Activated naive CD8-positive, alpha-beta T cell treated with anti-CD3 and anti-CD28 coated beads, Interleukin-2, amount 50 U/mL, for 24 hours (primary cell): ENCODE results near the gene SH3PXD2B.
A peak's percentile ranks its signal among the peaks of the same experiment; 100 is the strongest.
"Not testable (repeated sequence)": the region's sequence is repeated elsewhere in the genome, so short reads cannot be mapped to it uniquely, and the experiment has no call there.

Experiments used
- ATAC-seq: fragments of 150-1000 bp; cut with Tn5 transposase; one replicate; pipeline ENCODE4 v1.10.0; 2021
- DNase-seq: peaks from one replicate; pipeline ENCODE4 v3.0.0; 2021
- H3K27ac Mint-ChIP-seq: one replicate; pipeline ENCODE4 v1.8.0; 2021; ENCODE audit warnings: mild to moderate bottlenecking, mixed read lengths
- H3K27me3 Mint-ChIP-seq: one replicate; pipeline ENCODE4 v1.8.0; 2021; ENCODE audit warnings: mixed read lengths
- H3K36me3 Mint-ChIP-seq: one replicate; pipeline ENCODE4 v1.8.0; 2021; ENCODE audit warnings: low read depth, mixed read lengths
- H3K4me1 Mint-ChIP-seq: one replicate; pipeline ENCODE4 v1.8.0; 2021; ENCODE audit warnings: mixed read lengths
- H3K4me3 Mint-ChIP-seq: one replicate; pipeline ENCODE4 v1.8.0; 2021; ENCODE audit warnings: mild to moderate bottlenecking, moderate library complexity, mixed read lengths
- H3K9me3 Mint-ChIP-seq: one replicate; pipeline ENCODE4 v1.8.0; 2021; ENCODE audit warnings: mixed read lengths

SH3PXD2B gene

GRCh38 chr5:172491481-172491880, 37.2 kb upstream of the SH3PXD2B start:
- no peaks in the 10 kb centered on the region for H3K9me3 Mint-ChIP-seq
- no peak overlapping the region for H3K4me3 Mint-ChIP-seq
- H3K36me3 Mint-ChIP-seq = no peaks in the 10 kb centered on the region
- ATAC-seq = no peak
- H3K27ac Mint-ChIP-seq = no peak overlapping the region
- H3K4me1 Mint-ChIP-seq = no peaks in the 10 kb centered on the region
- no peak for DNase-seq
- H3K27me3 Mint-ChIP-seq = peaks cover 6% of the 10 kb centered on the region

- peaks cover 2% of the 10 kb centered on the region for H3K27me3 Mint-ChIP-seq
- H3K36me3 Mint-ChIP-seq = no peaks in the 10 kb centered on the region
- H3K4me1 Mint-ChIP-seq = no peaks in the 10 kb centered on the region
These were observed 36.5 kb upstream of the SH3PXD2B start for GRCh38 chr5:172490514-172491461.

GRCh38 chr5:172488221-172488620, 33.9 kb upstream of the SH3PXD2B start:
- DNase-seq (no peak), ATAC-seq (no peak)
- H3K27ac Mint-ChIP-seq = no peak overlapping the region
- H3K36me3 Mint-ChIP-seq = no peaks in the 10 kb centered on the region
- no peaks in the 10 kb centered on the region for H3K4me1 Mint-ChIP-seq
- H3K27me3 Mint-ChIP-seq = no peaks in the 10 kb centered on the region
- no peaks in the 10 kb centered on the region for H3K9me3 Mint-ChIP-seq
- no peak overlapping the region for H3K4me3 Mint-ChIP-seq

More at GRCh38 chr5:172490514-172491461, 36.5 kb upstream of the SH3PXD2B start:
- ATAC-seq (peak; percentile 29), DNase-seq (no peak)
- no peak overlapping the region for H3K27ac Mint-ChIP-seq
- H3K9me3 Mint-ChIP-seq = no peaks in the 10 kb centered on the region
- H3K4me3 Mint-ChIP-seq = no peak overlapping the region

GRCh38 chr5:172487671-172488070, 33.3 kb upstream of the SH3PXD2B start:
- no peaks in the 10 kb centered on the region for H3K9me3 Mint-ChIP-seq
- ATAC-seq (no peak), DNase-seq (no peak)
- no peaks in the 10 kb centered on the region for H3K36me3 Mint-ChIP-seq
- no peaks in the 10 kb centered on the region for H3K27me3 Mint-ChIP-seq
- no peak overlapping the region for H3K27ac Mint-ChIP-seq
- H3K4me3 Mint-ChIP-seq = no peak overlapping the region
- H3K4me1 Mint-ChIP-seq = no peaks in the 10 kb centered on the region

GRCh38 chr5:172486912-172487311, 32.6 kb upstream of the SH3PXD2B start:
- Mint-ChIP-seq H3K27me3 (no peaks in the 10 kb centered on the region), H3K27ac (no peak overlapping the region), H3K4me1 (no peaks in the 10 kb centered on the region), H3K36me3 (no peaks in the 10 kb centered on the region), H3K4me3 (no peak overlapping the region), H3K9me3 (no peaks in the 10 kb centered on the region)
- no peak for DNase-seq
- no peak for ATAC-seq

GRCh38 chr5:172486451-172486850, 32.1 kb upstream of the SH3PXD2B start:
- ATAC-seq = no peak
- H3K9me3 Mint-ChIP-seq = no peaks in the 10 kb centered on the region
- H3K27me3 Mint-ChIP-seq = no peaks in the 10 kb centered on the region
- no peak for DNase-seq
- H3K27ac Mint-ChIP-seq = no peak overlapping the region
- no peaks in the 10 kb centered on the region for H3K36me3 Mint-ChIP-seq
- no peak overlapping the region for H3K4me3 Mint-ChIP-seq
- no peaks in the 10 kb centered on the region for H3K4me1 Mint-ChIP-seq

- Mint-ChIP-seq H3K4me3 (no peak overlapping the region), H3K27me3 (no peaks in the 10 kb centered on the region), H3K27ac (no peak overlapping the region), H3K4me1 (no peaks in the 10 kb centered on the region), H3K9me3 (no peaks in the 10 kb centered on the region), H3K36me3 (no peaks in the 10 kb centered on the region)
- DNase-seq = no peak
- no peak for ATAC-seq
These were observed 31.3 kb upstream of the SH3PXD2B start for GRCh38 chr5:172485511-172486202.

- Mint-ChIP-seq H3K27me3 (no peaks in the 10 kb centered on the region), H3K4me1 (no peaks in the 10 kb centered on the region), H3K27ac (no peak overlapping the region), H3K36me3 (no peaks in the 10 kb centered on the region), H3K9me3 (no peaks in the 10 kb centered on the region), H3K4me3 (no peak overlapping the region)
- no peak for ATAC-seq
- no peak for DNase-seq
These were observed 30.3 kb upstream of the SH3PXD2B start for GRCh38 chr5:172484664-172485063.

- Mint-ChIP-seq H3K9me3 (no peaks in the 10 kb centered on the region), H3K4me1 (no peaks in the 10 kb centered on the region), H3K27ac (no peak overlapping the region), H3K4me3 (no peak overlapping the region), H3K27me3 (peaks cover 3% of the 10 kb centered on the region), H3K36me3 (no peaks in the 10 kb centered on the region)
- no peak for DNase-seq
- no peak for ATAC-seq
These were observed 28.1 kb upstream of the SH3PXD2B start for GRCh38 chr5:172482156-172483020.

GRCh38 chr5:172481011-172481800, 26.9 kb upstream of the SH3PXD2B start:
- no peaks in the 10 kb centered on the region for H3K36me3 Mint-ChIP-seq
- no peaks in the 10 kb centered on the region for H3K9me3 Mint-ChIP-seq
- ATAC-seq = no peak
- no peaks in the 10 kb centered on the region for H3K4me1 Mint-ChIP-seq
- no peak overlapping the region for H3K27ac Mint-ChIP-seq
- H3K4me3 Mint-ChIP-seq = no peak overlapping the region
- peaks cover 3% of the 10 kb centered on the region for H3K27me3 Mint-ChIP-seq
- no peak for DNase-seq

- Mint-ChIP-seq H3K27me3 (peaks cover 3% of the 10 kb centered on the region), H3K4me1 (no peaks in the 10 kb centered on the region), H3K27ac (no peak overlapping the region), H3K4me3 (no peak overlapping the region), H3K36me3 (no peaks in the 10 kb centered on the region), H3K9me3 (no peaks in the 10 kb centered on the region)
- DNase-seq = no peak
- no peak for ATAC-seq
These were observed 25.4 kb upstream of the SH3PXD2B start for GRCh38 chr5:172479784-172480115.

- Mint-ChIP-seq H3K9me3 (no peaks in the 10 kb centered on the region), H3K27me3 (peaks cover 3% of the 10 kb centered on the region), H3K4me3 (no peak overlapping the region), H3K36me3 (no peaks in the 10 kb centered on the region), H3K27ac (no peak overlapping the region), H3K4me1 (no peaks in the 10 kb centered on the region)
- ATAC-seq (peak; percentile 94), DNase-seq (peak; percentile 64)
These were observed 24.9 kb upstream of the SH3PXD2B start for GRCh38 chr5:172479034-172479783.

GRCh38 chr5:172478695-172479033, 24.3 kb upstream of the SH3PXD2B start:
- DNase-seq, H3K4me1 Mint-ChIP-seq, H3K27ac Mint-ChIP-seq, H3K4me3 Mint-ChIP-seq, H3K36me3 Mint-ChIP-seq, H3K27me3 Mint-ChIP-seq, ATAC-seq, H3K9me3 Mint-ChIP-seq: not testable (repeated sequence)
